Effector memory CD8-positive, alpha-beta T cell (primary cell): ENCODE measurements around the gene HCAR2.
"Not testable (repeated sequence)": the region's sequence is repeated elsewhere in the genome, so short reads cannot be mapped to it uniquely, and the experiment has no call there.

Experiments
- ATAC-seq: fragments of 150-1000 bp; cut with Tn5 transposase; replicated peaks from 2 replicates; pipeline ENCODE4 v1.10.0; 2021; ENCODE audit warnings: mild to moderate bottlenecking, moderate library complexity
- DNase-seq, 3 experiments: peaks; one replicate each; pipeline ENCODE4 v3.0.0; 2021
- H3K27ac Mint-ChIP-seq, 2 donors: one replicate each; pipeline ENCODE4 v1.8.0; 2022; ENCODE audit warnings: mild to moderate bottlenecking in 2 of 2, mixed read lengths in 2 of 2, moderate library complexity in 2 of 2
- H3K27me3 Mint-ChIP-seq, 2 donors: one replicate each; pipeline ENCODE4 v1.8.0; 2022; ENCODE audit warnings: mixed read lengths in 2 of 2
- H3K36me3 Mint-ChIP-seq: one replicate; pipeline ENCODE4 v1.8.0; 2022; ENCODE audit warnings: mild to moderate bottlenecking, moderate library complexity, mixed read lengths; ENCODE audit not compliant: insufficient read depth
- H3K4me1 Mint-ChIP-seq, 2 donors: one replicate each; pipeline ENCODE4 v1.8.0; 2022; ENCODE audit warnings: low read depth in 2 of 2, mixed read lengths in 2 of 2
- H3K4me3 Mint-ChIP-seq, 2 donors: one replicate each; pipeline ENCODE4 v1.8.0; 2022; ENCODE audit warnings: mild to moderate bottlenecking in 2 of 2, mixed read lengths in 2 of 2, moderate library complexity in 2 of 2
- H3K9me3 Mint-ChIP-seq, 2 donors: one replicate each; pipeline ENCODE4 v1.8.0; 2022; ENCODE audit warnings: mixed read lengths in 2 of 2

The HCAR2 gene

DNA sequence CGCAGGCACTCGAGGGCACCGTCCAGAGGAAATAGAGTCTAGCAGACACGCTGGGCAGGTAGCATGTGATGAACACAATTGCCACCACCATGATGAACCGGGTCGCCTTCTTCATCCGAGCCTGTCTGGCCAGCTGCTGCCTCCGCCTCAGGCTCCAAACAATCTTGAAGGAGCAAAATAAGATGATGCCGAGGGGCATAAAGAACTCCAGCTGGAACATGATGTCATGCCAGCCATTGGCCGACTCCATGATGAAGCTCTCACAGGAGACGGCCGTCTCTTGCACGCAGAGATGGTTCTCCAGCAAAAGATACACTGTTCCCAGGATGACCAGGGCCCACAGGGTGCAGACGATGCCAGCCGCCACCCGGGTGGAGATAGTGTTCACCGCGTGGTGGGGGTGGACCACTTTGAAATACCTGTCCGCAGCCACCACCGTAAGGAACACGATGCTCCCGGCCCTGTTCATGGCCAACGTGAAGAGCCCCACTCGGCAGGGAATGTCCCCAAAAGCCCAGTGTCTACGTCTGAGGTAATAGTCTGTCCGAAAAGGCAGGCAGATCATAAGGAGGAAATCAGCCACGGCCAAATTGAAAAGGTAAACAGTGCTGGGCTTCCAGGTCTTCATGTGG lies 26.5 kb upstream of the HCAR2 start:
- H3K36me3 Mint-ChIP-seq = no peaks in the 10 kb centered on the region
- peaks cover 1 to 7% of the 10 kb centered on the region in 2 donors for H3K4me1 Mint-ChIP-seq
- H3K27me3 Mint-ChIP-seq = peaks cover 25 to 46% of the 10 kb centered on the region in 2 donors
- no peak overlapping the region for H3K27ac Mint-ChIP-seq
- no peak for ATAC-seq
- no peak overlapping the region for H3K4me3 Mint-ChIP-seq
- DNase-seq = no peak
- no peaks in the 10 kb centered on the region for H3K9me3 Mint-ChIP-seq

GRCh38 chr12:122726080-122726558 lies 23.0 kb upstream of the HCAR2 start:
- Mint-ChIP-seq H3K4me1 (peaks cover 1 to 7% of the 10 kb centered on the region in 2 donors), H3K9me3 (no peaks in the 10 kb centered on the region), H3K27me3 (peaks cover 31 to 36% of the 10 kb centered on the region in 2 donors), H3K27ac (no peak overlapping the region), H3K36me3 (no peaks in the 10 kb centered on the region), H3K4me3 (no peak overlapping the region)
- ATAC-seq = no peak
- no peak for DNase-seq

DNA sequence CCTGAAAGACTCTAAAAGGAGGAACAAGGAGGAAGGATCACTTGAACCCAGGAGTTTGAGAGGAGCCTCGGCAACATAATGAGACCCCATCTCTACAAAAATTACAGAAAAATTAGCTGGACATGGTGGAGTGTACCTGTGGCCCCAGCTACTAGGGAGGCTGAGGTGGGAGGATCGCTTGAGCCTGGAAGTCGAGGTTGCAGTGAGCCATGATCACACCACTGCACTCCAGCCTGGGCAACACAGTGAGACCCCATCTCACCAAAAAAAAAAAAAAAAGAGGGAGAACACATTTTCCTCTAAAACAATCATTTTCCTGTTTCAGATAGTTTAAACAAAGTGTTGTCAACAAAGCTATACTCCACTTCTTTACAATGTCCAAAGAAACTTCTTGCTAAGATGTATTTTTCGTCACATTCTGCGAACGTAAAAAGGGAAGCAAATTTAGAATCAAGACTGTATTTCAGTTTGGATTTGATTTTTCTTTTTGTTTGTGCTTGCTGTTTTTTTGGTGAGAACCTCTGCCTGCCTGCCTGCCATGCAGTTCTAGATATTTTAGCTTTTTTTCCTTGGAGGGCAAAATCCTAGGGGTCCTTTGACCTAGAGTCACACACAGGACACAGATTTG lies 22.4 kb upstream of the HCAR2 start:
- no peak for ATAC-seq
- no peak for DNase-seq
- Mint-ChIP-seq H3K9me3 (no peaks in the 10 kb centered on the region), H3K36me3 (no peaks in the 10 kb centered on the region), H3K27me3 (peaks cover 31 to 39% of the 10 kb centered on the region in 2 donors), H3K27ac (no peak overlapping the region), H3K4me1 (peaks cover 1 to 7% of the 10 kb centered on the region in 2 donors), H3K4me3 (no peak overlapping the region)

DNA sequence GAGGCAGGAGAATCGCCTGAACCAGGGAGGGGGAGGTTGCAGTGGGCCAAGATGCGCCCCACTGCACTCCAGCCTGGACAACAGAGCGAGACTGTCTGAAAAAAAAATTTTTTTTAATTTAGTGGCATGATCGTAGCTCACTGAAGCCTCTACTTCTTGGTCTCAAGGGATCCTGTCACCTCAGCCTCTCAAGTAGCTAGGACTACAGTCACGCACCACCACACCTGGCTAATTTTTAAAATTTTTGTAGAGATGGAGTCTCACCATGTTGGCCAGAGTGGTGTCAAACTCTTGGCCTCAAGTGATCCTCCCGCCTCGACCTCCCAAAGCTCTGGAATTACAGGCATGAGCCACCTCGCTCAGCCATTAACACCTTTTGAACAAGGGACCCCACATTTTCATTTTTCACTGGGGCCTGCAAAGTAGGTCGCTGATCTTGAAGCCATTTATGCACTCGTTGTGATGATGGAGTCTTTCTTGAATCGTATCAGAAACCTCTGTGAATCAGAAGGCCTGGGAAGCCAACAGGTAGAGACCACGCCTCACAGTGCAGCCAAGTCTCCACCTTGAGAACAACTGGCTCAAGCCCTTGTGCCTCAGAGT lies 21.6 kb upstream of the HCAR2 start:
- H3K27ac Mint-ChIP-seq = no peak overlapping the region
- no peak for DNase-seq
- H3K4me1 Mint-ChIP-seq = peaks cover 0 to 7% of the 10 kb centered on the region in 2 donors
- H3K36me3 Mint-ChIP-seq = no peaks in the 10 kb centered on the region
- H3K27me3 Mint-ChIP-seq = peaks cover 27 to 33% of the 10 kb centered on the region in 2 donors
- H3K4me3 Mint-ChIP-seq = no peak overlapping the region
- no peaks in the 10 kb centered on the region for H3K9me3 Mint-ChIP-seq
- no peak for ATAC-seq

- DNase-seq = no peak
- H3K4me3 Mint-ChIP-seq = no peak overlapping the region
- H3K36me3 Mint-ChIP-seq = no peaks in the 10 kb centered on the region
- ATAC-seq = no peak
- peaks cover 0 to 7% of the 10 kb centered on the region in 2 donors for H3K4me1 Mint-ChIP-seq
- no peak overlapping the region for H3K27ac Mint-ChIP-seq
- peaks cover 20 to 24% of the 10 kb centered on the region in 2 donors for H3K27me3 Mint-ChIP-seq
- no peaks in the 10 kb centered on the region for H3K9me3 Mint-ChIP-seq
These were observed 19.2 kb upstream of the HCAR2 start for GRCh38 chr12:122722387-122722786.

DNA sequence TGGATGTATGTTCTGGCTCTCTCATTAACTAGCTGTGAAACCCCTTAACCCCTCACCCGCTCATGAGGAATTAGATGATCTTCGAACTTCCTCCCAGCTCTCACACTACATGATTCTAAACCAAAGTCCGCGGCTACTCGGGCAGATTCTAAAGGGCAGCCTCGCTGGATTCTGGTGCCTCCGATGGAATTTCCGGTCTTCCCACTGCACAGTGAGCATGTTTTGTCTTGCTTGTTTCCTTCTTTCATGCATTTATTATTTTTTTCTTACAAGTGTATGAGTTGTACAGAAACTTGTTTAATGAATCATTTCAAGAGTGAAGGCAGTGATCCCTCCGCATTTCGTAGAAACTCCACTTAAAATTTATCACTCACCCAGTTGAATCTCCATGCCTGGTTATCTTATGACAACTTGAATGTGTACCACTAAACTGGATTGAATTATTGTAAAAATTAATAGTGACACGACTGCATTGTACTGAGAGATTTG lies 17.9 kb upstream of the HCAR2 start:
- H3K27me3 Mint-ChIP-seq = peaks cover 19 to 27% of the 10 kb centered on the region in 2 donors
- no peak overlapping the region for H3K27ac Mint-ChIP-seq
- ATAC-seq (no peak), DNase-seq (no peak)
- no peak overlapping the region for H3K4me3 Mint-ChIP-seq
- peaks cover 0 to 4% of the 10 kb centered on the region in 2 donors for H3K4me1 Mint-ChIP-seq
- no peaks in the 10 kb centered on the region for H3K9me3 Mint-ChIP-seq
- no peaks in the 10 kb centered on the region for H3K36me3 Mint-ChIP-seq

- not testable (repeated sequence) for ATAC-seq, DNase-seq, H3K4me3 Mint-ChIP-seq
These were observed 13.5 kb upstream of the HCAR2 start, which contains the start of gene HCAR3 for GRCh38 chr12:122716658-122717057. HCAR3 (minus strand) TSS chr12:122716811; CDS start chr12:122716737, 74 bp downstream.

DNA sequence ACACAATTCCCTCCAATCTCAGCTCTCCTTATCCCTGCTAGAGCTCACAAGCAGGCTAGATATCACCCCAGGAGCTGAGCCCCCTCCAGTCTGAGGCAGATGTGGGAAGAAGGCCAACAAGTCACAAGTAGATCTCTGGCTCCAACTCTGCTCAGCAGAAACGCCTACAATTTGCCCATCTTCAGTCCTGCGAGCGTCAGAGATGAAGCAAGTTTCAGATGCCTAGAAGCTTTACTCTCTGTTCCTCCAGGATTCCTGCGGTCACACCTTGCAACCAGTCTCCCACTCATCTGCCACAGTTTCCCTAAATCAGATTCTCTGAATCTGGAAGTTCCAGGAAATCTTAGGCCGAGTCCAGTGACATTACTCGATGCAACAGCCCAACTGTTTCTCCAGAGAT lies 12.1 kb upstream of the HCAR2 start:
- not testable (repeated sequence) for DNase-seq, ATAC-seq, H3K9me3 Mint-ChIP-seq, H3K4me1 Mint-ChIP-seq, H3K27ac Mint-ChIP-seq, H3K4me3 Mint-ChIP-seq, H3K36me3 Mint-ChIP-seq
- H3K27me3 Mint-ChIP-seq = peaks cover 19 to 35% of the 10 kb centered on the region in 2 donors

More at GRCh38 chr12:122716658-122717057, 13.5 kb upstream of the HCAR2 start, which contains the start of gene HCAR3:
- not testable (repeated sequence) for H3K9me3 Mint-ChIP-seq, H3K27ac Mint-ChIP-seq, H3K4me1 Mint-ChIP-seq, H3K36me3 Mint-ChIP-seq
- H3K27me3 Mint-ChIP-seq = peaks cover 16 to 37% of the 10 kb centered on the region in 2 donors

- not testable (repeated sequence) for DNase-seq, H3K36me3 Mint-ChIP-seq, H3K9me3 Mint-ChIP-seq, H3K4me1 Mint-ChIP-seq, ATAC-seq, H3K27ac Mint-ChIP-seq, H3K4me3 Mint-ChIP-seq
- peaks cover 15 to 35% of the 10 kb centered on the region in 2 donors for H3K27me3 Mint-ChIP-seq
These were observed 10.5 kb upstream of the HCAR2 start for GRCh38 chr12:122713491-122714188.

DNA sequence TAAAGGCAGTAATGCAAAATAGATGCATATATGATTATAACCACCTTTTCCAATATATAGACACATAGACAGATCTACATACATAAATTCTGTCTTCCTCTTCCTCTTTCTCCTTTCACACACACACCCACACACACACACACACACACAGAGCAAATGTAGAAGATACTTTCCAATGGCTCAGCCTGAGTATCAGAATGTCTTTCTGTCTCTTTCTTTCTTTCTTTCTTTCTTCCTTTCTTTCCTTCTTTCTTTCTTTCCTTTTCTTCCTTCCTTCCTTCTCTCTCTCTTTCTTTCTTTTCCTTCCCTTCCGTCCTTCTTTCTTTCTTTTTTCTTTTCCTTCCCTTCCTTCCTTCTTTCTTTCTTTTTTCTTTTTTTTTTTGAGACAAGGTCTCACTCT lies 8.1 kb upstream of the HCAR2 start:
- H3K4me3 Mint-ChIP-seq, ATAC-seq: not testable (repeated sequence)

DNA sequence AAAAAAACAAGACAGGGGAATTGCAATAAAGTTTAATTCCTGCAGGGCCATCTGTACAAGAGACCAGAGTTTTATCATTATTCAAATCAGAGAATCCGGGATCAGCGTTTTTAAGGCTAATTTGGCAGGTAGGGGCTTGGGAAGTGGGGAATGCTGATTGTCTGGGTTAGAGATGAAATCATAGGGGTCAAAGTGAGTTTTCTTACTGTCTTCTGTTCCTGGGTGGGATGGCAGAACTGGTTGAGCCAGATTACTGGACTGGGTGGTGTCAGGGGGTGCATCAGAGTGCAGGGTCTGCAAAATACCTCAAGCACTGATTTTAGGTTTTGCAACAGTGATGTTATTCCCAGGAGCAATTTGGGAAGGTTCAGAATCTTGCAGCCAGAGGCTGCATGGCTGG lies 7.2 kb upstream of the HCAR2 start:
- not testable (repeated sequence) for H3K36me3 Mint-ChIP-seq, H3K4me3 Mint-ChIP-seq, H3K4me1 Mint-ChIP-seq, DNase-seq, H3K9me3 Mint-ChIP-seq, ATAC-seq, H3K27ac Mint-ChIP-seq
- H3K27me3 Mint-ChIP-seq = peaks cover 5 to 19% of the 10 kb centered on the region in 2 donors

More for the DNA sequence above, 8.1 kb upstream of the HCAR2 start:
- DNase-seq, H3K4me1 Mint-ChIP-seq, H3K27ac Mint-ChIP-seq, H3K9me3 Mint-ChIP-seq, H3K36me3 Mint-ChIP-seq: not testable (repeated sequence)
- H3K27me3 Mint-ChIP-seq = peaks cover 11 to 28% of the 10 kb centered on the region in 2 donors

DNA sequence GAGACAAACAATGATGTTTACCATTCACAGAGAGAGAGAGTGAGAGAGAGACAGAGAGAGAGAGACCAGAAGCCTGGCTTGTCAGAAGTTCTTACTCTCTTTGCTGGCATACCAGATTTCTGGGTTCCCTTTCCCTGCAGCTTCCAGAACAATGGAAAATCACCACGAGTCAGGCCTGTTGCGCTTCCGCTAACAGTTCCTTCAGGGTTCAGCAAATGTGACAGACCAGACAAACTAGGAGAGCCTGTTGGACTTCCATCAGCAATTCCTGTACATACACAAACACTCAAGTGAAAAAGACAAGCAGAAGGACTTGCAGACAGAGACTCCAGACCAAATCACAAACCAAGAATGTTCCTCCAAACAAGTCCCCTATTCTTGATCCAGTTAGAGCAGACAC lies 6.1 kb upstream of the HCAR2 start:
- not testable (repeated sequence) for H3K36me3 Mint-ChIP-seq, ATAC-seq, H3K27ac Mint-ChIP-seq, H3K4me3 Mint-ChIP-seq, H3K4me1 Mint-ChIP-seq, H3K9me3 Mint-ChIP-seq, DNase-seq
- peaks cover 5 to 10% of the 10 kb centered on the region in 2 donors for H3K27me3 Mint-ChIP-seq

DNA sequence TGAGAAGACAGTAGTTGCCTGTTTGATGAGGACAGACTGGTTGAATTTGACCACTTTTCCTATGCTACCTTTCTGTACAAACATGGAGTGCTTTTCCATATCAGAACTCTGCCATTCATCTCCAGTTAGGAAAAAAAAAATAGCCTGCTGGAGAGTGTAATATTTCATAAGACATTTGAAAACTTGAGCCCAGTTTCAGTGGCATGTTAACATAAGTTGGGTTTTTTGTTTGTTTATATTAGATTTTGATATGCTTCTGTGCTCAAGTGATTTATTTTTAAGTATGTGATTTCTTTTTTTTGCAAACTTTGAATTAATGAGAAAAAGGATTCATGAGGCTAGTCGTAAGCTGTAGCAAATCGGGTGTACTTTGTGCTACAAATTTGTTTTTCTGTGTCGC lies 684 bp upstream of the HCAR2 start:
- peaks cover 5 to 13% of the 10 kb centered on the region in 2 donors for H3K27me3 Mint-ChIP-seq
- H3K9me3 Mint-ChIP-seq, ATAC-seq, H3K36me3 Mint-ChIP-seq, DNase-seq, H3K4me1 Mint-ChIP-seq, H3K4me3 Mint-ChIP-seq, H3K27ac Mint-ChIP-seq: not testable (repeated sequence)
